SIG-M5 treated with dmso at 0.1 percent for 504 hours (cell line): ENCODE data around the gene CYB561D2.
A peak's percentile ranks its signal among the peaks of the same experiment; 100 is the strongest.

Experiments used
- DNase-seq: peaks from one replicate; lab custom pipeline; 2025; ENCODE audit not compliant: unreplicated experiment; lab: John Stamatoyannopoulos, UW

Gene CYB561D2

GRCh38 chr3:50323092-50323600, 27.5 kb upstream of the CYB561D2 start:
- no peak for DNase-seq

GRCh38 chr3:50323614-50324199, 27.0 kb upstream of the CYB561D2 start:
- DNase-seq, result no peak

- DNase-seq, result peak; percentile 55
Observed at GRCh38 chr3:50324351-50325112, 26.1 kb upstream of the CYB561D2 start.

- no peak for DNase-seq
Observed at GRCh38 chr3:50325113-50325480, 25.6 kb upstream of the CYB561D2 start.

GRCh38 chr3:50325497-50326181, 25.0 kb upstream of the CYB561D2 start:
- no peak for DNase-seq

- no peak for DNase-seq
Observed at GRCh38 chr3:50326182-50326541, 24.5 kb upstream of the CYB561D2 start.

GRCh38 chr3:50327129-50327528, 23.5 kb upstream of the CYB561D2 start:
- no peak for DNase-seq

GRCh38 chr3:50327943-50328691, 22.5 kb upstream of the CYB561D2 start, which contains the start of gene TUSC2:
TUSC2 (minus strand) TSS chr3:50328223; CDS start chr3:50328099, 124 bp downstream.
- peak; percentile 95 for DNase-seq

- no peak for DNase-seq
Observed at GRCh38 chr3:50330330-50330729, 20.3 kb upstream of the CYB561D2 start.

- DNase-seq, result no peak
Observed at GRCh38 chr3:50331364-50331907, 19.2 kb upstream of the CYB561D2 start.

- no peak for DNase-seq
Observed at GRCh38 chr3:50333744-50334328, 16.8 kb upstream of the CYB561D2 start.

GRCh38 chr3:50334339-50335075, 16.2 kb upstream of the CYB561D2 start:
- no peak for DNase-seq

- DNase-seq, result no peak
Observed at GRCh38 chr3:50336452-50337174, 14.0 kb upstream of the CYB561D2 start.

GRCh38 chr3:50337175-50337861, 13.3 kb upstream of the CYB561D2 start:
- DNase-seq, result peak; percentile 98

GRCh38 chr3:50338965-50339364, 11.7 kb upstream of the CYB561D2 start:
- DNase-seq, result peak; percentile 65

- DNase-seq, result no peak
Observed at GRCh38 chr3:50339485-50340146, 11.0 kb upstream of the CYB561D2 start.

- no peak for DNase-seq
Observed at GRCh38 chr3:50340147-50340447, 10.6 kb upstream of the CYB561D2 start.
